CD14-positive monocyte (primary cell): ENCODE results near the gene SH2D2A. TPM values are rescaled to one million over a fixed set of nuclear protein-coding genes. Genes with fewer than 3 reads are reported as not detected.

ENCODE experiments used
- DNase-seq, 3 donors: peaks; one replicate each; pipeline ENCODE4 v3.0.0-alpha.2; 2011 to 2022
- H2AFZ ChIP-seq: 2 replicates; pipeline ENCODE4 v1.6.0; 2012; ENCODE audit warnings: mild to moderate bottlenecking, low read depth, low read length, inconsistent platforms; ENCODE audit not compliant: insufficient read depth, poor library complexity, severe bottlenecking
- H3K27ac ChIP-seq, 2 donors: 1 replicate in 1 of 2; 2 replicates in 1 of 2; pipeline ENCODE4 v1.5.1; 2012 to 2013; ENCODE audit warnings: low read length in 2 of 2, control low read depth in 1 of 2, inconsistent platforms in 1 of 2, low read depth in 1 of 2, mild to moderate bottlenecking in 1 of 2
- H3K27me3 ChIP-seq, 2 donors: one replicate each; pipeline versions ENCODE4 v1.6.0 to v1.6.1; 2011 to 2013; ENCODE audit warnings: low read length in 2 of 2; ENCODE audit not compliant: control insufficient read depth in 2 of 2, insufficient read depth in 2 of 2
- H3K36me3 ChIP-seq, 2 donors: replicated peaks in 1 of 2; 1 replicate in 1 of 2; 2 replicates in 1 of 2; pipeline versions ENCODE4 v1.5.1 to v1.6.1; 2012 to 2013; ENCODE audit warnings: low read length in 2 of 2, control low read depth in 1 of 2, inconsistent platforms in 1 of 2, mild to moderate bottlenecking in 1 of 2; ENCODE audit not compliant: insufficient read depth in 2 of 2, control insufficient read depth in 1 of 2
- H3K4me1 ChIP-seq, 2 donors: 1 replicate in 1 of 2; 2 replicates in 1 of 2; pipeline versions ENCODE4 v1.5.1 to v1.6.1; 2012 to 2013; ENCODE audit warnings: low read length in 2 of 2, control low read depth in 1 of 2, inconsistent platforms in 1 of 2, mild to moderate bottlenecking in 1 of 2, moderate library complexity in 1 of 2; ENCODE audit not compliant: insufficient read depth in 2 of 2, control insufficient read depth in 1 of 2
- H3K4me2 ChIP-seq: replicated peaks from 2 replicates; pipeline ENCODE3; 2012; ENCODE audit warnings: low read length, moderate library complexity, mild to moderate bottlenecking; ENCODE audit not compliant: poor library complexity, severe bottlenecking; ENCODE audit errors: extremely low read depth
- H3K4me3 ChIP-seq, 3 experiments: fragments of 200-600 bp in 1 of 3; sonication (generic) in 1 of 3; replicated peaks in 1 of 3; 1 replicate in 2 of 3; 2 replicates in 1 of 3; pipeline ENCODE4 v1.5.1; 2011 to 2013; ENCODE audit warnings: low read length in 3 of 3, mild to moderate bottlenecking in 3 of 3, control low read depth in 2 of 3, low read depth in 2 of 3, inconsistent platforms in 1 of 3, moderate library complexity in 1 of 3
- H3K79me2 ChIP-seq: 2 replicates; pipeline ENCODE4 v1.6.0; 2012; ENCODE audit warnings: mild to moderate bottlenecking, control low read depth, inconsistent platforms, low read length, moderate library complexity; ENCODE audit not compliant: insufficient read depth
- H3K9ac ChIP-seq: 2 replicates; pipeline ENCODE4 v1.6.0; 2017; ENCODE audit warnings: low read length, mild to moderate bottlenecking; ENCODE audit not compliant: insufficient read depth, poor library complexity, severe bottlenecking
- H3K9me3 ChIP-seq, 2 donors: replicated peaks in 1 of 2; 1 replicate in 1 of 2; 2 replicates in 1 of 2; pipeline versions ENCODE4 v1.5.1 to v1.6.1; 2012 to 2013; ENCODE audit warnings: low read length in 2 of 2, control low read depth in 1 of 2; ENCODE audit not compliant: control insufficient read depth in 1 of 2, insufficient read depth in 1 of 2
- H4K20me1 ChIP-seq: 2 replicates; pipeline ENCODE4 v1.6.0; 2012; ENCODE audit warnings: mild to moderate bottlenecking, low read length, control low read depth, moderate library complexity; ENCODE audit not compliant: insufficient read depth
- H3K27ac Mint-ChIP-seq, 7 donors: one replicate each; pipeline ENCODE4 v1.8.0; 2020; ENCODE audit warnings: mild to moderate bottlenecking in 7 of 7, mixed read lengths in 7 of 7, moderate library complexity in 6 of 7, inconsistent platforms in 2 of 7
- H3K27me3 Mint-ChIP-seq, 3 donors: one replicate each; pipeline ENCODE4 v1.8.0; 2021 to 2022; ENCODE audit warnings: low read depth in 3 of 3, mild to moderate bottlenecking in 3 of 3, mixed read lengths in 3 of 3, moderate library complexity in 3 of 3, inconsistent platforms in 1 of 3
- H3K36me3 Mint-ChIP-seq, 2 donors: one replicate each; pipeline ENCODE4 v1.8.0; 2020; ENCODE audit warnings: mixed read lengths in 2 of 2, inconsistent platforms in 1 of 2, mild to moderate bottlenecking in 1 of 2
- H3K4me1 Mint-ChIP-seq: one replicate; pipeline ENCODE4 v1.8.0; 2020; ENCODE audit warnings: mild to moderate bottlenecking, mixed read lengths
- H3K4me3 Mint-ChIP-seq, 2 donors: one replicate each; pipeline ENCODE4 v1.8.0; 2020; ENCODE audit warnings: mild to moderate bottlenecking in 2 of 2, mixed read lengths in 2 of 2, moderate library complexity in 1 of 2
- H3K9me3 Mint-ChIP-seq, 7 donors: one replicate each; pipeline ENCODE4 v1.8.0; 2020 to 2022; ENCODE audit warnings: mixed read lengths in 7 of 7, mild to moderate bottlenecking in 6 of 7, moderate library complexity in 6 of 7, inconsistent platforms in 2 of 7
- WGBS: methylation state at CpG from one replicate; pipeline ENCODE4 v1.1.5; 2013; ENCODE audit warnings: missing lambda C conversion rate; ENCODE audit not compliant: insufficient coverage; 5-methylcytosine and 5-hydroxymethylcytosine counted together
- intact Hi-C, 2 donors: fragments of 100-400 bp; cut with micrococcal nuclease; formaldehyde crosslinking; loops; one replicate each; pipeline versions ENCODE4 v1.15.0 to v1.15.1; 2023
- polyA plus RNA-seq, 3 donors: library from polyadenylated mRNA; depleted of rRNA in 1 of 3; unstranded in 2 of 3; stranded (reverse) in 1 of 3; fragments of 300-500 nt in 2 of 3; fragments of >200 nt in 1 of 3; fragmentation: Illumina TruSeq in 2 of 3; gene quantifications; 1 replicate in 2 of 3; 2 replicates in 1 of 3; pipeline ENCODE4 v1.2.3, GENCODE V29; 2012 to 2021
- TF ChIP-seq, protein P1 (sequence below): fragments of 200-600 bp; IDR thresholded peaks from one replicate; pipeline ENCODE4 v1.8.0; 2022; ENCODE audit warnings: antibody characterized with exemption, mild to moderate bottlenecking

SH2D2A gene
- polyA plus RNA-seq, 3 donors: 0.17 to 0.20 TPM; not detected in 1

DNA sequence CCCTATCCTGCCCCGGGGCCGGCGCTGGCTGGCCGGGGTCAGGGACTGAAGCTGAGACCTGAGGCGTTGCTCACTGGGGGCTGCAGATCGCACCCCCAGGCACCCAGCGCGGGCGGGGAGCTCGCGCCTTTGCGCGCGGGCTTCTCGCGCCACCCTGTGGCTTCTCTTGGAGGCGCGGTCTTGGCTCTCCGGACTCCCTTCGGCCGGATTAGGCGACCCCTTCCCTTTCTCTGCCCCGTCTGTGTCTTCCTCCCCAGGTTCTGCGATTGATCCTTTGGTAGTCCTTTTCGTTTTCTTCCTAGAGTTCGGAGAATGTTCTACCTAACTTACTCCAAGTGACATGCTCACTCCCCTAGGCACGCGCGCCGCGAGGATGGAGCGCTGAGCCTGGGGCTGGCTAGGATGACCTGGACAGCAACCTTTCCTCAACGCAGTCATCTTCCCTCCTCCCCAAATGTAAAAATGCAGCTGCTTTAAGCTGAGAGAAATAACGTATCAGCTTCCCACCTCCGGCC lies 43.5 kb upstream of the SH2D2A start:
- peaks cover 0 to 6% (median 0%) of the 10 kb centered on the region in 7 donors for H3K9me3 Mint-ChIP-seq

DNA sequence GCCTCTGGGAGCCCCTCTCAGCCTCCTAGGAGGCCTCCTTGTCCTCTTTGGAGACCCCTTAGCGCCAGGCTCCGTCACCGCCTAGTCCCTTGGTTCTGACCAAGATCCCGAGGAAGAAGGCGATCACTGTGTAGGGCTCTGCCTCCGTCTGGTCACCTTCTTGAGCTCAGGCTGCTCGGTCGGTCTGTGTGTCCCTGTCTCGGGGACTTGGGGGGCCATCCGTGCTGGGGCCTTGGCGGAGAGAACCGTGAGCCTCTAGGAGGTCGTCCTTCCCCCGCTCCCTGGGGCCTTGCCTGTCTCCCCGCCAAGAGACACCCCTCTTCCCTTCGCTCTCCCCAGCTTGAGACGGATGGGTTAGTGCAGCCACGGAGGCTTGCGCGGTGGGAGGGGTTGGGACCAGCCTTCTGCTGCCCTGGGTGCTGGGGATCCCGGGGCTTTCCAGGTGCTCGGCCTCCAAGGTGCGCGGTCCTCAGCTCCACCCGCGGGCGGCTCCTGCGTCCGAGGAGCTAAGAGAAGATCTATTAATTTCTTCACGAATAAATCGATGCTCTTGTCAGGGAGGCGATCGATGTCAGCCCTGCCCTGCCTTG lies 43.0 kb upstream of the SH2D2A start:
- no peak overlapping the region for H3K4me3 ChIP-seq

More for the DNA sequence above, 43.5 kb upstream of the SH2D2A start:
- H3K4me3 ChIP-seq: no peak overlapping the region
- Mint-ChIP-seq H3K27ac (no peak overlapping the region), H3K4me1 (peaks cover 15% of the 10 kb centered on the region), H3K27me3 (peaks cover 73 to 85% (median 76%) of the 10 kb centered on the region in 3 donors), H3K4me3 (peak overlapping the region in 1 of 2 donors; percentile 79), H3K36me3 (peaks cover 0 to 5% of the 10 kb centered on the region in 2 donors)
- no peak overlapping the region for H2AFZ ChIP-seq
- TF ChIP-seq, protein P1, sequence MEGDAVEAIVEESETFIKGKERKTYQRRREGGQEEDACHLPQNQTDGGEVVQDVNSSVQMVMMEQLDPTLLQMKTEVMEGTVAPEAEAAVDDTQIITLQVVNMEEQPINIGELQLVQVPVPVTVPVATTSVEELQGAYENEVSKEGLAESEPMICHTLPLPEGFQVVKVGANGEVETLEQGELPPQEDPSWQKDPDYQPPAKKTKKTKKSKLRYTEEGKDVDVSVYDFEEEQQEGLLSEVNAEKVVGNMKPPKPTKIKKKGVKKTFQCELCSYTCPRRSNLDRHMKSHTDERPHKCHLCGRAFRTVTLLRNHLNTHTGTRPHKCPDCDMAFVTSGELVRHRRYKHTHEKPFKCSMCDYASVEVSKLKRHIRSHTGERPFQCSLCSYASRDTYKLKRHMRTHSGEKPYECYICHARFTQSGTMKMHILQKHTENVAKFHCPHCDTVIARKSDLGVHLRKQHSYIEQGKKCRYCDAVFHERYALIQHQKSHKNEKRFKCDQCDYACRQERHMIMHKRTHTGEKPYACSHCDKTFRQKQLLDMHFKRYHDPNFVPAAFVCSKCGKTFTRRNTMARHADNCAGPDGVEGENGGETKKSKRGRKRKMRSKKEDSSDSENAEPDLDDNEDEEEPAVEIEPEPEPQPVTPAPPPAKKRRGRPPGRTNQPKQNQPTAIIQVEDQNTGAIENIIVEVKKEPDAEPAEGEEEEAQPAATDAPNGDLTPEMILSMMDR: peak; percentile 68
- no peak overlapping the region for H3K9ac ChIP-seq
- H3K4me2 ChIP-seq: peak overlapping the region; percentile 39
- H3K9me3 ChIP-seq: peaks cover 0 to 8% of the 10 kb centered on the region in 2 donors
- no peak overlapping the region for H3K27ac ChIP-seq
- WGBS: under 1% methylated on average over 33 of the region's 35 CpGs
- H3K4me1 ChIP-seq: peaks cover 5 to 15% of the 10 kb centered on the region in 2 donors
- H3K79me2 ChIP-seq: no peaks in the 10 kb centered on the region
- no peaks in the 10 kb centered on the region for H3K36me3 ChIP-seq
- peaks cover 44 to 66% of the 10 kb centered on the region in 2 donors for H3K27me3 ChIP-seq
- no peaks in the 10 kb centered on the region for H4K20me1 ChIP-seq
- no peak for DNase-seq
- intact Hi-C loops: no loop called here

More for the DNA sequence above, 43.0 kb upstream of the SH2D2A start:
- Histone ChIP-seq H3K36me3 (no peaks in the 10 kb centered on the region), H3K4me1 (peaks cover 5 to 15% of the 10 kb centered on the region in 2 donors), H3K27me3 (peaks cover 44 to 66% of the 10 kb centered on the region in 2 donors), H3K9ac (no peak overlapping the region), H3K27ac (no peak overlapping the region), H3K4me2 (peak overlapping the region; percentile 39), H2AFZ (no peak overlapping the region), H3K79me2 (no peaks in the 10 kb centered on the region), H4K20me1 (no peaks in the 10 kb centered on the region), H3K9me3 (peaks cover 0 to 8% of the 10 kb centered on the region in 2 donors)
- peaks cover 15% of the 10 kb centered on the region for H3K4me1 Mint-ChIP-seq
- DNase-seq: no peak
- H3K27me3 Mint-ChIP-seq: peaks cover 71 to 84% (median 72%) of the 10 kb centered on the region in 3 donors
- peaks cover 0 to 6% (median 0%) of the 10 kb centered on the region in 7 donors for H3K9me3 Mint-ChIP-seq
- H3K27ac Mint-ChIP-seq: no peak overlapping the region
- intact Hi-C loops: loop anchor here (10.0 kb wide), 2 partner anchors 65 to 165 kb away; no protein-coding TSS in a partner anchor
- H3K4me3 Mint-ChIP-seq: peak overlapping the region in 1 of 2 donors; percentile 79
- H3K36me3 Mint-ChIP-seq: peaks cover 0 to 5% of the 10 kb centered on the region in 2 donors
- TF ChIP-seq, protein P1: no peak
- WGBS: 1% methylated on average over 31 of the region's 33 CpGs
